Measurements from ENCODE around the gene RBM42. TPM values are rescaled to one million over a fixed set of nuclear protein-coding genes. Genes with fewer than 3 reads are reported as not detected.

The RBM42 gene
- total and polyA plus RNA-seq, 2 of the 13 experiments (the other 11 are each of a cell fraction or from before 2014, with no cell fraction given), result 27.2 to 55.3 TPM

- TF ChIP-seq KAT7 (CRISPR knock-in tag; IDR thresholded peaks at IDR 0.05; ENCODE audit: borderline replicate concordance) (peak; percentile 69; the same call in 1 of the 2 replicates), CBX5 (CRISPR knock-in tag; IDR thresholded peaks at IDR 0.05; ENCODE audit: borderline replicate concordance) (peak; percentile 77), TEAD3 (CRISPR knock-in tag; optimal IDR thresholded peaks at IDR 0.05; ENCODE audit: borderline replicate concordance) (peak; percentile 25), GATAD2A (CRISPR knock-in tag; IDR thresholded peaks at IDR 0.05) (peak; percentile 15; the same call in 1 of the 2 replicates), GTF3A (CRISPR knock-in tag; conservative IDR thresholded peaks at IDR 0.05) (0 out of 2 replicates have a peak, but pooled peaks have one; percentile 70), FOXA3 (CRISPR knock-in tag; IDR thresholded peaks at IDR 0.05) (no peak; the same call in 1 of the 2 replicates), ZNF678 (CRISPR knock-in tag; IDR thresholded peaks at IDR 0.05) (no peak; the same call in 1 of the 2 replicates), TFAP4 (IDR thresholded peaks at IDR 0.05; ENCODE audit: borderline replicate concordance, low read depth) (peak; percentile 84; the same call in 1 of the 2 replicates), ZNF329 (CRISPR knock-in tag; IDR thresholded peaks at IDR 0.05; ENCODE audit: low read depth) (0 out of 2 replicates have a peak, but pooled peaks have one; percentile 20), ZNF484 (CRISPR knock-in tag; IDR thresholded peaks at IDR 0.05; ENCODE audit: borderline replicate concordance, low read depth) (no peak), U2AF1 (optimal IDR thresholded peaks at IDR 0.05; ENCODE audit: low read depth, low read length) (no peak), PHB2 (IDR thresholded peaks at IDR 0.05; ENCODE audit: partially characterized antibody) (no peak), ZFP36 (IDR thresholded peaks at IDR 0.05; ENCODE audit: borderline replicate concordance, low read depth, low read length, partially characterized antibody) (no peak), ZNF30 (CRISPR knock-in tag; IDR thresholded peaks at IDR 0.05) (no peak), MZF1 (CRISPR knock-in tag; IDR thresholded peaks at IDR 0.05; ENCODE audit: borderline replicate concordance) (no peak), IRF2 (CRISPR knock-in tag; IDR thresholded peaks at IDR 0.05) (no peak), CBX1 (IDR thresholded peaks at IDR 0.05; ENCODE audit: low read depth) (peak; percentile 56), KDM2A (CRISPR knock-in tag; IDR thresholded peaks at IDR 0.05; ENCODE audit: borderline replicate concordance, low read depth) (peak; percentile 78), ZNF746 (CRISPR knock-in tag; IDR thresholded peaks at IDR 0.05) (no peak; the same call in 1 of the 2 replicates), ZNF580 (CRISPR knock-in tag; IDR thresholded peaks at IDR 0.05; ENCODE audit: borderline replicate concordance, low read depth) (peak; percentile 82; the same call in 1 of the 2 replicates), ZNF343 (CRISPR knock-in tag; IDR thresholded peaks at IDR 0.05) (peak; percentile 66; the same call in 1 of the 2 replicates)
- TF ChIP-seq, protein P1, sequence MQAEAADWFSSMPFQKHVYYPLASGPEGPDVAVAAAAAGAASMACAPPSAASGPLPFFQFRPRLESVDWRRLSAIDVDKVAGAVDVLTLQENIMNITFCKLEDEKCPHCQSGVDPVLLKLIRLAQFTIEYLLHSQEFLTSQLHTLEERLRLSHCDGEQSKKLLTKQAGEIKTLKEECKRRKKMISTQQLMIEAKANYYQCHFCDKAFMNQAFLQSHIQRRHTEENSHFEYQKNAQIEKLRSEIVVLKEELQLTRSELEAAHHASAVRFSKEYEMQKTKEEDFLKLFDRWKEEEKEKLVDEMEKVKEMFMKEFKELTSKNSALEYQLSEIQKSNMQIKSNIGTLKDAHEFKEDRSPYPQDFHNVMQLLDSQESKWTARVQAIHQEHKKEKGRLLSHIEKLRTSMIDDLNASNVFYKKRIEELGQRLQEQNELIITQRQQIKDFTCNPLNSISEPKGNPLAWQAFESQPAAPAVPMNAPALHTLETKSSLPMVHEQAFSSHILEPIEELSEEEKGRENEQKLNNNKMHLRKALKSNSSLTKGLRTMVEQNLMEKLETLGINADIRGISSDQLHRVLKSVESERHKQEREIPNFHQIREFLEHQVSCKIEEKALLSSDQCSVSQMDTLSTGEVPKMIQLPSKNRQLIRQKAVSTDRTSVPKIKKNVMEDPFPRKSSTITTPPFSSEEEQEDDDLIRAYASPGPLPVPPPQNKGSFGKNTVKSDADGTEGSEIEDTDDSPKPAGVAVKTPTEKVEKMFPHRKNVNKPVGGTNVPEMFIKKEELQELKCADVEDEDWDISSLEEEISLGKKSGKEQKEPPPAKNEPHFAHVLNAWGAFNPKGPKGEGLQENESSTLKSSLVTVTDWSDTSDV (CRISPR knock-in tag; IDR thresholded peaks at IDR 0.05), result no peak
Observed at GRCh38 chr19:35643255-35644205, 14.7 kb downstream of the RBM42 start (continued).
